Measurements from ENCODE around the gene ZNF154.
A peak's percentile ranks its signal among the peaks of the same experiment; 100 is the strongest.

ZNF154 gene

GRCh38 chr19:57686727-57687126 lies 22.3 kb downstream of the ZNF154 start:
- ChIA-PET POLR2A (no interaction called here), CTCF (no interaction called here)
- no peak for DNase-seq (ENCODE audit: extremely low spot score)
- TF ChIP-seq FOXA1 (IDR thresholded peaks at IDR 0.05) (no peak), HDGF (IDR thresholded peaks at IDR 0.05; ENCODE audit: borderline replicate concordance) (no peak), L3MBTL2 (conservative IDR thresholded peaks at IDR 0.05) (no peak), ZNF384 (IDR thresholded peaks at IDR 0.05) (no peak), ARNT (IDR thresholded peaks at IDR 0.05) (no peak), ELF4 (IDR thresholded peaks at IDR 0.05) (no peak), TARDBP (IDR thresholded peaks at IDR 0.05) (no peak), FOXK2 (IDR thresholded peaks at IDR 0.05) (no peak), BHLHE40 (IDR thresholded peaks at IDR 0.05; ENCODE audit: borderline replicate concordance) (no peak), SUZ12 (IDR thresholded peaks at IDR 0.05) (no peak), NFRKB (IDR thresholded peaks at IDR 0.05) (no peak)
- TF ChIP-seq, protein P1, sequence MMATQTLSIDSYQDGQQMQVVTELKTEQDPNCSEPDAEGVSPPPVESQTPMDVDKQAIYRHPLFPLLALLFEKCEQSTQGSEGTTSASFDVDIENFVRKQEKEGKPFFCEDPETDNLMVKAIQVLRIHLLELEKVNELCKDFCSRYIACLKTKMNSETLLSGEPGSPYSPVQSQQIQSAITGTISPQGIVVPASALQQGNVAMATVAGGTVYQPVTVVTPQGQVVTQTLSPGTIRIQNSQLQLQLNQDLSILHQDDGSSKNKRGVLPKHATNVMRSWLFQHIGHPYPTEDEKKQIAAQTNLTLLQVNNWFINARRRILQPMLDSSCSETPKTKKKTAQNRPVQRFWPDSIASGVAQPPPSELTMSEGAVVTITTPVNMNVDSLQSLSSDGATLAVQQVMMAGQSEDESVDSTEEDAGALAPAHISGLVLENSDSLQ (IDR thresholded peaks at IDR 0.05): no peak

- DNase-seq (ENCODE audit: extremely low spot score): no peak
- ChIA-PET POLR2A (interaction anchor here (0.9 to 1.7 kb wide), 12 partner anchors 8 to 837 kb away, joined by 3 to 9 read pairs (median 4); partner anchors contain the start of genes ZBTB45, ZNF211, ZNF606 and ZNF749), CTCF (no interaction called here)
- no peak for TF ChIP-seq FOXM1 (IDR thresholded peaks at IDR 0.05; ENCODE audit: borderline replicate concordance)
- TF ChIP-seq ELF4 (IDR thresholded peaks at IDR 0.05): no peak
- peak; percentile 77 for TF ChIP-seq L3MBTL2 (conservative IDR thresholded peaks at IDR 0.05)
Observed at GRCh38 chr19:57682226-57682766, 26.7 kb downstream of the ZNF154 start.

DNA sequence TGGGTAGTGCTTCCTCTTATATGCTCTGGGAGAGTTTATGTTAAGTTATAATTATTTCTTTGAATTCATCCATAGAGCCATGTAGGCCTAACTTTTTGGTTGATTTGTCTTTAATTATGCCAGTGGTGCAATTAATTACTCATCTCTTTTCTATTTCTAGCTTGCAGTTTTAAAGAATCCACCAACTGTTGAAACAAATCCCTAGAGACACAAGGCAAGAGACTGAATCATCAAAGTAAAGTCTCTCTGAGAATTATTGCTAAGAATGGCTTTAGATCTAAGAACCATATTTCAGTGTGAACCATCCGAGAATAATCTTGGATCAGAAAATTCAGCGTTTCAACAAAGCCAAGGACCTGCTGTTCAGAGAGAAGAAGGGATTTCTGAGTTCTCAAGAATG lies 33.1 kb downstream of the ZNF154 start:
- DNase-seq (ENCODE audit: extremely low spot score): no peak
- ChIA-PET CTCF (no interaction called here), POLR2A (no interaction called here)

GRCh38 chr19:57672466-57672865 lies 36.5 kb downstream of the ZNF154 start:
- ChIA-PET CTCF (no interaction called here), POLR2A (interaction anchor here (0.8 kb wide), 1 partner anchor 9 kb away, joined by 3 read pairs; the partner anchor contains the start of gene ZNF551)
- no peak for DNase-seq (ENCODE audit: extremely low spot score)
- TF ChIP-seq NFRKB (IDR thresholded peaks at IDR 0.05): no peak
- TF ChIP-seq LEF1 (IDR thresholded peaks at IDR 0.05; ENCODE audit: borderline replicate concordance): no peak

More for the DNA sequence above, 33.1 kb downstream of the ZNF154 start:
- TF ChIP-seq SUZ12 (IDR thresholded peaks at IDR 0.05) (no peak), L3MBTL2 (conservative IDR thresholded peaks at IDR 0.05) (no peak), FOXK2 (IDR thresholded peaks at IDR 0.05) (no peak), LEF1 (IDR thresholded peaks at IDR 0.05; ENCODE audit: borderline replicate concordance) (no peak), HDGF (IDR thresholded peaks at IDR 0.05; ENCODE audit: borderline replicate concordance) (no peak), CTBP1 (IDR thresholded peaks at IDR 0.05; ENCODE audit: borderline replicate concordance) (no peak), BHLHE40 (IDR thresholded peaks at IDR 0.05; ENCODE audit: borderline replicate concordance) (no peak), ELF4 (IDR thresholded peaks at IDR 0.05) (no peak), FOXM1 (IDR thresholded peaks at IDR 0.05; ENCODE audit: borderline replicate concordance) (no peak), ZNF384 (IDR thresholded peaks at IDR 0.05) (no peak), ARNT (IDR thresholded peaks at IDR 0.05) (no peak)

DNA sequence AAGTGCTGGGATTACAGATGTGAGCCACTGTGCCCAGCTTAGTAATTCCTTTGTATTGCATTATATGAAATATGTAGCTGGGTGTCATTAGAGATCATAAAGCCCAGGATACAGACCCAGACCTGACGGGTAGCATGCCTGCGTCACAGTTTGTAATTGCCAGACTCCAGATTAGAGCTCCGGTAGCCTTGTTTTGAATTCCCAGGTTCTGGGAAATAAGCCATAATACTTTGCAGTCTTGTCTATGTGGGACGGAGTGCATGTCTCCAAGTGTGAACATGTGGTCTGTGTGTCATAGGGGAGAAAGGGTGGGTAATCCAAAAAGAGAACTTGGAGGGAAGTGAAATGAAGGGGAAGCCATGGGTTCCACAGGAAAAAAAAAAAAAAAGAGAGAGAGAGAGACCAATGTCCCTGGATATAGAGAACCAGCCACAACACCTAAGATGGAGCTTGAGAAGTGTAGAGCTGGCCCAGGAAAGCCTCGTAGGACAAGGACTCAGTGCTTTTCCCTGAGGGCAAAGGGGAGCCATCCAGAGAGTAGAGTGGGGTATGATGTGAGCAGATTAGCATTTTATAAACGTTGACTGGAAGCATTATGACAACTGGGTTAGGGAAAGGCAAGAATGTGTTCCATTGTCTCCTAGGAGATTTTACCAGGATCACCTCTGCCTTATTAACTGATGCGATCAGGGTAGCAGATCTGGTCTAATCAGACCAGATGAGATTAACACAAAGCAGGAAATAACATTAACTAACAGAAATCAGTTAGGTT lies 37.7 kb downstream of the ZNF154 start:
- DNase-seq (ENCODE audit: extremely low spot score): no peak
- TF ChIP-seq FOXA1 (IDR thresholded peaks at IDR 0.05) (no peak), ELF4 (IDR thresholded peaks at IDR 0.05) (no peak), ZNF384 (IDR thresholded peaks at IDR 0.05) (no peak), ARNT (IDR thresholded peaks at IDR 0.05) (no peak), SP1 (IDR thresholded peaks at IDR 0.05) (no peak), LEF1 (IDR thresholded peaks at IDR 0.05; ENCODE audit: borderline replicate concordance) (no peak), BHLHE40 (IDR thresholded peaks at IDR 0.05; ENCODE audit: borderline replicate concordance) (no peak), FOXK2 (IDR thresholded peaks at IDR 0.05) (no peak), CTBP1 (IDR thresholded peaks at IDR 0.05; ENCODE audit: borderline replicate concordance) (no peak), HDGF (IDR thresholded peaks at IDR 0.05; ENCODE audit: borderline replicate concordance) (no peak), NFRKB (IDR thresholded peaks at IDR 0.05) (no peak), FOXM1 (IDR thresholded peaks at IDR 0.05; ENCODE audit: borderline replicate concordance) (no peak), L3MBTL2 (conservative IDR thresholded peaks at IDR 0.05) (no peak), TARDBP (IDR thresholded peaks at IDR 0.05) (no peak), SUZ12 (IDR thresholded peaks at IDR 0.05) (no peak)
- TF ChIP-seq, protein P1 (IDR thresholded peaks at IDR 0.05): no peak
- POLR2A ChIA-PET: interaction anchor here (1.4 kb wide), 1 partner anchor 11 kb away, joined by 6 read pairs; the partner anchor contains the start of gene ZNF551
- CTCF ChIA-PET: no interaction called here

DNA sequence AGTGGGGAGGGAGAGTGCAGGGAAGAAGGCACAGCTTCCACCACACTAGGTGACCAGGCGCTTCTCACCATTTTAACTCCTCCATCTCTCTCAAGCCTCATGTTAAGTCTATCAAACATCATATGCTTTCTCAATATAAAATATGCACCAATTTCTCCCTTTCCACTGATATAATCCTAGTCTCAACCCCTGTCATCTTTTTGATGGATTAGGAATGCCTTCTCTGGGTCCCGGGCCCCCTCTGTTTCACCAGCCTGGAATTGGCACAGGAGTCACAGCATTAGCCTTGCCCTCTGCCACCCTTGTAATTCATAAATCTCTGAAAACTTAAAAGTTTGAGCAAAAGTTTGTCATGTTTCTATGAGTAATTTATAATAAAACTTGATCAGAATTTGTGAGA lies 40.4 kb downstream of the ZNF154 start, which contains the start of gene ZSCAN4:
TSS of gene ZSCAN4 (plus strand) at position 301 of the 400 bp plus-strand sequence. CDS start 7,211 bp downstream, outside the sequence.
- ChIA-PET POLR2A (no interaction called here), CTCF (no interaction called here)
- no peak for TF ChIP-seq FOXM1 (IDR thresholded peaks at IDR 0.05; ENCODE audit: borderline replicate concordance)
- TF ChIP-seq L3MBTL2 (conservative IDR thresholded peaks at IDR 0.05): no peak
- no peak for TF ChIP-seq ELF4 (IDR thresholded peaks at IDR 0.05)
- no peak for TF ChIP-seq BHLHE40 (IDR thresholded peaks at IDR 0.05; ENCODE audit: borderline replicate concordance)
- no peak for TF ChIP-seq SUZ12 (IDR thresholded peaks at IDR 0.05)
- no peak for TF ChIP-seq HDGF (IDR thresholded peaks at IDR 0.05; ENCODE audit: borderline replicate concordance)
- no peak for TF ChIP-seq CTBP1 (IDR thresholded peaks at IDR 0.05; ENCODE audit: borderline replicate concordance)
- TF ChIP-seq FOXA1 (IDR thresholded peaks at IDR 0.05): no peak
- no peak for TF ChIP-seq ARNT (IDR thresholded peaks at IDR 0.05)

More for the DNA sequence above, 40.4 kb downstream of the ZNF154 start, which contains the start of gene ZSCAN4:
- DNase-seq (ENCODE audit: extremely low spot score): no peak
